GM12873 (cell line): ENCODE results near the gene TECTB.

Experiments
- TF ChIP-seq, protein P1 (sequence below): IDR thresholded peaks from 2 replicates; pipeline ENCODE4 v1.5.1; 2012; ENCODE audit warnings: low read depth, mild to moderate bottlenecking, moderate library complexity, low read length, control low read depth; ENCODE audit not compliant: insufficient read depth; ENCODE audit errors: missing control alignments

The TECTB gene

GRCh38 chr10:112242769-112243168, 40.4 kb upstream of the TECTB start:
- TF ChIP-seq, protein P1, sequence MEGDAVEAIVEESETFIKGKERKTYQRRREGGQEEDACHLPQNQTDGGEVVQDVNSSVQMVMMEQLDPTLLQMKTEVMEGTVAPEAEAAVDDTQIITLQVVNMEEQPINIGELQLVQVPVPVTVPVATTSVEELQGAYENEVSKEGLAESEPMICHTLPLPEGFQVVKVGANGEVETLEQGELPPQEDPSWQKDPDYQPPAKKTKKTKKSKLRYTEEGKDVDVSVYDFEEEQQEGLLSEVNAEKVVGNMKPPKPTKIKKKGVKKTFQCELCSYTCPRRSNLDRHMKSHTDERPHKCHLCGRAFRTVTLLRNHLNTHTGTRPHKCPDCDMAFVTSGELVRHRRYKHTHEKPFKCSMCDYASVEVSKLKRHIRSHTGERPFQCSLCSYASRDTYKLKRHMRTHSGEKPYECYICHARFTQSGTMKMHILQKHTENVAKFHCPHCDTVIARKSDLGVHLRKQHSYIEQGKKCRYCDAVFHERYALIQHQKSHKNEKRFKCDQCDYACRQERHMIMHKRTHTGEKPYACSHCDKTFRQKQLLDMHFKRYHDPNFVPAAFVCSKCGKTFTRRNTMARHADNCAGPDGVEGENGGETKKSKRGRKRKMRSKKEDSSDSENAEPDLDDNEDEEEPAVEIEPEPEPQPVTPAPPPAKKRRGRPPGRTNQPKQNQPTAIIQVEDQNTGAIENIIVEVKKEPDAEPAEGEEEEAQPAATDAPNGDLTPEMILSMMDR = no peak

DNA sequence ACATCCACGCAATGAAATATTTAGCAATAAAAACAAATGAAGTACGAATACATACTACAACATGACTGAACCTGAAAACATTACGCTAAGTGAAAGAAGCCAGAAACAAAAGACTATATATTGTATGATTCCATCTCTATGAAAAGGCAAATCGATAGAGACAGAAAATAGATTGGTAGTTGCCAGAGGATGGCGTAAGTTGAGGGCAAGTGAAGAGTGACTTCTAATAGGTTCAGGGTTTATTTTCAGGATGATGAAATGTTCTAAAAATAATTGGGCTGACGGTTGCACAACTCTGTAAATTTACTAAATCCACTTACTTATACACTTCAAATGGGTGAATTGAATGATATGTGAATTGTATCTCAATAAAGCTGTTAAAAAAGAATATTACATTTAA, 39.5 kb upstream of the TECTB start:
- TF ChIP-seq, protein P1 = no peak

DNA sequence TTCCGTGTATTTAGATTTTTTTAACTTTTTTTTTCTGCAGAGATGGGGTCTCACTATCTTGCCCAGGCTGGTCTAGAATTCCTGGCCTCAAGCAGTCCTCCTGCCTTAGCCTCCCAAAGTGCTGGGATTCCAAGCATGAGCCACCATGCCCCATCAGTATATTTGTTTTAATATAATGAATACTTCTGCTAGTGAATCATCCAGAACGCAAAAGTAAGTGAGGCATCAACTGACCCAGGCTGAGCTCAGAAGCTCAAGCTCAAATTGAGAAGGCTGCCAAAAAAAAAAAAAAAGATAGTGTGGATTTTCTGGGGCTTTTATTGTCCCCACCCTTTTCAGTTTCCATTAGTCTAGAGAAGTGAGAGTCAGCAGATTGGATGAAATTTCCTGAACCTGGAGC, 39.0 kb upstream of the TECTB start:
- TF ChIP-seq, protein P1 = no peak

DNA sequence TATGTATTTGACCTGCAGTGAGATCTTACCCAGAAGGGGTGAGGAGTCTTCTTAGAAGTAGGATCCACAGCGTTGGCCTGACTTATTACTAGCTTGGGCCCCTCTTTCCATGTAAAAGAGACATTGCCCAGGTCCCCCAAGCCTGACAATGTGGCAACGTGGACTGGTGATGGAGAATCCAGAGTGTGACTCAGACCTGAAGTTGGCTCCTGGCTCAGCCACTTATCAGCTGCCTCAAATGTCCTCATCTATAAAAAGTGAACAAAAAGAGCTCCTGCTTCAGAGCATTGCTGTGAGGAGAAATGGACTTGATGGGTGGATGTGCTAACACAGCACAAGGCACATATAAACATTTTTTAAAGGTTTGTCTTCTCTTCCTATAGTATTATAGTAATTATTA, 35.4 kb upstream of the TECTB start:
- TF ChIP-seq, protein P1 = no peak

- TF ChIP-seq, protein P1 = no peak
Observed at GRCh38 chr10:112248584-112249295, 34.5 kb upstream of the TECTB start.

DNA sequence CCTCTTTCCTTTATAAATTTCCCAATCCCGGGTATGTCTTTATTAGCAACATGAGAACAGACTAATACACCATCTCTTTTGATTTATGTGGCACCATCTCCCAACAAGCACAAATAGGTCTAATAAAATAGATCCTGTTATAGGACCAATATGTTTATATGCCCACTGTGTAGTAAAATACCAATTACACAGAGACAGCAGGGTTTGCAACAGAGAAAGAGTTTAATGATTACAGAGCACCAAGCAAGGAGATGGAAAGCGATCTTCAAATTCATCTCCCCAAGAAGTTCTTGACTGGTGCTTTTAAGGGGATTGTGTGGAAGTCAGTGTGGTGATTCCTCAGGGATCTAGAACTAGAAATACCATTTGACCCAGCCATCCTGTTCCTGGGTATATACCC, 33.5 kb upstream of the TECTB start:
- TF ChIP-seq, protein P1 = no peak

- TF ChIP-seq, protein P1 = no peak
Observed at GRCh38 chr10:112250555-112250954, 32.6 kb upstream of the TECTB start.
